ENCODE data around the gene RALGPS1. TPM values are rescaled to one million over a fixed set of nuclear protein-coding genes. Genes with fewer than 3 reads are reported as not detected.

RALGPS1 gene
- total RNA-seq, 1 experiment from 2014 or later, result 18.6 TPM

- H3K36me3 Mint-ChIP-seq (ENCODE audit: insufficient read depth in 1 of 3, low read depth in 3 of 3), result peaks cover 0 to 2% (median 0%) of the 10 kb centered on the region in 3 experiments; a peak in 2 of 7 replicates
- H3K14ac ChIP-seq (ENCODE audit: insufficient read depth, low read length), result no peak overlapping the region
- TF ChIP-seq CTCF (conservative IDR thresholded peaks at IDR 0.05), result no peak
- no peak overlapping the region for H3K4me3 Mint-ChIP-seq
- 0 out of 5 replicates have a peak, but pooled peaks cover 0 to 2% of the 10 kb centered on the region in 2 experiments for H3K9me3 Mint-ChIP-seq
- no peaks in the 10 kb centered on the region for H3K27me3 ChIP-seq (ENCODE audit: insufficient read depth, low read length)
- H4K91ac ChIP-seq (ENCODE audit: insufficient read length, low read depth, low read length), result no peak overlapping the region
- H3K18ac ChIP-seq (ENCODE audit: insufficient read length, low read depth, low read length), result no peak overlapping the region
- H3K9me3 ChIP-seq (ENCODE audit: control insufficient read depth, low read depth, low read length), result no peaks in the 10 kb centered on the region
- no peaks in the 10 kb centered on the region for H3K79me2 ChIP-seq (ENCODE audit: insufficient read depth, low read length)
- no peak overlapping the region for H3K27ac ChIP-seq (ENCODE audit: insufficient read length, low read depth, low read length)
- no peak overlapping the region for H2BK120ac ChIP-seq (ENCODE audit: low read depth, low read length, poor library complexity, severe bottlenecking)
- H2AFZ ChIP-seq (ENCODE audit: low read length), result no peak overlapping the region
- H2BK12ac ChIP-seq (ENCODE audit: insufficient read length, low read depth, low read length), result no peak overlapping the region
- no peak overlapping the region for H3K9ac ChIP-seq (ENCODE audit: extremely low read depth, insufficient read length, low read length)
- H4K5ac ChIP-seq (ENCODE audit: insufficient read length, low read depth, low read length), result no peak overlapping the region
- H3K27ac Mint-ChIP-seq, result no peak overlapping the region
- H3K4me2 ChIP-seq (ENCODE audit: insufficient read depth, insufficient read length, low read length), result no peak overlapping the region
- H2BK20ac ChIP-seq (ENCODE audit: low read depth, low read length, poor library complexity, severe bottlenecking), result no peak overlapping the region
- no peak for DNase-seq
- no peak overlapping the region for H2BK15ac ChIP-seq (ENCODE audit: low read depth, low read length)
- H4K8ac ChIP-seq (replicated peaks; ENCODE audit: insufficient read length, low read depth, low read length), result no peak overlapping the region
- no peak overlapping the region for H3T11ph ChIP-seq (ENCODE audit: low read length)
- no peaks in the 10 kb centered on the region for H3K4me1 ChIP-seq (ENCODE audit: insufficient read depth, low read length)
- H3K27me3 Mint-ChIP-seq (ENCODE audit: low read depth), result no peaks in the 10 kb centered on the region
- no CpG with 5 or more reads among the region's 1 CpG for WGBS (ENCODE audit: extremely low coverage, insufficient read length, low lambda C conversion rate)
- 0 out of 4 replicates have a peak, but pooled peaks cover 3% of the 10 kb centered on the region in 2 experiments for H3K4me1 Mint-ChIP-seq
- no peak overlapping the region for H2BK5ac ChIP-seq (ENCODE audit: insufficient read length, low read length)
- no peak overlapping the region for H2AK5ac ChIP-seq (ENCODE audit: insufficient read length, low read length)
- H3K23ac ChIP-seq (ENCODE audit: insufficient read length, low read depth, low read length), result no peak overlapping the region
- no peaks in the 10 kb centered on the region for H4K20me1 ChIP-seq (ENCODE audit: control insufficient read depth, insufficient read depth, insufficient read length)
- H3K56ac ChIP-seq (ENCODE audit: insufficient read length, low read depth, low read length), result no peak overlapping the region
- no peaks in the 10 kb centered on the region for H3K79me1 ChIP-seq (ENCODE audit: insufficient read depth, low read depth, low read length, poor library complexity, severe bottlenecking)
- H3K4ac ChIP-seq (ENCODE audit: low read depth, low read length), result no peak overlapping the region
- no peaks in the 10 kb centered on the region for H3K23me2 ChIP-seq (ENCODE audit: insufficient read length, low read depth, low read length, poor library complexity, severe bottlenecking)
Measured at GRCh38 chr9:126983767-126984166, 69.2 kb downstream of the RALGPS1 start.

Measured in H9 (cell line).